A673 (cell line): ENCODE data around the gene PDE9A. TPM values are rescaled to one million over a fixed set of nuclear protein-coding genes. Genes with fewer than 3 reads are reported as not detected.
A peak's percentile ranks its signal among the peaks of the same experiment; 100 is the strongest.

Experiments
- BruUV-seq: library from RNA; stranded (reverse); fragments of 400-500 nt; replicated peaks from 2 replicates; lab custom pipeline; 2021; lab: Mats Ljungman, UMichigan
- CTCF ChIA-PET: fragments of 300-600 bp; sonication (Branson Sonifier 250); formaldehyde crosslinking; loops from one replicate; lab custom pipeline; 2022; ENCODE audit warnings: antibody characterized with exemption; lab: Charles Lee
- POLR2A ChIA-PET: fragments of 300-600 bp; sonication (Branson Sonifier 250); formaldehyde crosslinking; loops from one replicate; lab custom pipeline; 2022; ENCODE audit warnings: antibody characterized with exemption; ENCODE audit not compliant: low non-redundant PET; lab: Charles Lee
- DNase-seq: peaks from one replicate; pipeline ENCODE4 v3.0.0-alpha.2; 2015; ENCODE audit warnings: low spot score
- H3K27ac ChIP-seq: fragments of 200-600 bp; sonication (generic); 2 replicates; pipeline ENCODE4 v1.5.1; 2016; ENCODE audit warnings: mixed run types, low read depth, mild to moderate bottlenecking, mixed read lengths, antibody characterized with exemption, low read length; ENCODE audit not compliant: poor library complexity, severe bottlenecking
- H3K27me3 ChIP-seq: fragments of 200-600 bp; sonication (generic); replicated peaks from 2 replicates; pipeline ENCODE4 v1.6.1; 2017; ENCODE audit warnings: mixed run types, low read depth, mild to moderate bottlenecking, mixed read lengths, antibody characterized with exemption, low read length; ENCODE audit not compliant: insufficient read depth, poor library complexity
- H3K36me3 ChIP-seq: fragments of 200-600 bp; sonication (generic); 2 replicates; pipeline ENCODE4 v1.6.1; 2016; ENCODE audit warnings: mixed run types, mild to moderate bottlenecking, mixed read lengths, antibody characterized with exemption, low read length; ENCODE audit not compliant: insufficient read depth, poor library complexity, severe bottlenecking
- H3K4me1 ChIP-seq: fragments of 200-600 bp; sonication (generic); 2 replicates; pipeline ENCODE4 v1.6.1; 2017; ENCODE audit warnings: mixed run types, mild to moderate bottlenecking, mixed read lengths, antibody characterized with exemption, low read length; ENCODE audit not compliant: insufficient read depth, poor library complexity, severe bottlenecking
- H3K4me3 ChIP-seq: fragments of 200-600 bp; sonication (generic); 2 replicates; pipeline ENCODE4 v1.5.1; 2016; ENCODE audit warnings: low read depth, mixed run types, mild to moderate bottlenecking, mixed read lengths, low read length; ENCODE audit not compliant: poor library complexity, severe bottlenecking
- H3K9me3 ChIP-seq: fragments of 200-600 bp; sonication (generic); 2 replicates; pipeline ENCODE4 v1.6.1; 2016; ENCODE audit warnings: mixed run types, low read depth, mild to moderate bottlenecking, mixed read lengths, antibody characterized with exemption, low read length; ENCODE audit not compliant: poor library complexity, severe bottlenecking
- EZH2 ChIP-seq: fragments of 200-600 bp; sonication (generic); IDR thresholded peaks from 2 replicates; pipeline ENCODE4 v1.6.1; 2017; ENCODE audit warnings: borderline replicate concordance, low read depth, mild to moderate bottlenecking, mixed read lengths, antibody characterized with exemption, low read length; ENCODE audit not compliant: poor library complexity, severe bottlenecking
- intact Hi-C: fragments of 100-400 bp; cut with micrococcal nuclease; formaldehyde crosslinking; loops from one replicate; pipeline ENCODE4 v1.10.0; 2022; ENCODE audit not compliant: unreplicated experiment
- total RNA-seq: library from RNA; stranded (reverse); gene quantifications from 2 replicates; pipeline ENCODE4 v1.2.3, GENCODE V29; 2021
- TF ChIP-seq, protein P1 (sequence below): fragments of 300-800, 200-600 bp; sonication (generic); conservative IDR thresholded peaks from 2 replicates; pipeline ENCODE4 v1.5.1; 2017; ENCODE audit warnings: low read depth, mild to moderate bottlenecking, antibody characterized with exemption, low read length, moderate library complexity, mixed read lengths

Gene PDE9A
- total RNA-seq, 1 experiment from 2014 or later, result 14.3 TPM

- Histone ChIP-seq H3K36me3 (no peaks in the 10 kb centered on the region), H3K9me3 (no peaks in the 10 kb centered on the region), H3K27ac (no peak overlapping the region), H3K4me1 (peaks cover 15% of the 10 kb centered on the region), H3K27me3 (no peaks in the 10 kb centered on the region), H3K4me3 (no peak overlapping the region)
- BruUV-seq, result no TSS peak
- TF ChIP-seq, protein P1, sequence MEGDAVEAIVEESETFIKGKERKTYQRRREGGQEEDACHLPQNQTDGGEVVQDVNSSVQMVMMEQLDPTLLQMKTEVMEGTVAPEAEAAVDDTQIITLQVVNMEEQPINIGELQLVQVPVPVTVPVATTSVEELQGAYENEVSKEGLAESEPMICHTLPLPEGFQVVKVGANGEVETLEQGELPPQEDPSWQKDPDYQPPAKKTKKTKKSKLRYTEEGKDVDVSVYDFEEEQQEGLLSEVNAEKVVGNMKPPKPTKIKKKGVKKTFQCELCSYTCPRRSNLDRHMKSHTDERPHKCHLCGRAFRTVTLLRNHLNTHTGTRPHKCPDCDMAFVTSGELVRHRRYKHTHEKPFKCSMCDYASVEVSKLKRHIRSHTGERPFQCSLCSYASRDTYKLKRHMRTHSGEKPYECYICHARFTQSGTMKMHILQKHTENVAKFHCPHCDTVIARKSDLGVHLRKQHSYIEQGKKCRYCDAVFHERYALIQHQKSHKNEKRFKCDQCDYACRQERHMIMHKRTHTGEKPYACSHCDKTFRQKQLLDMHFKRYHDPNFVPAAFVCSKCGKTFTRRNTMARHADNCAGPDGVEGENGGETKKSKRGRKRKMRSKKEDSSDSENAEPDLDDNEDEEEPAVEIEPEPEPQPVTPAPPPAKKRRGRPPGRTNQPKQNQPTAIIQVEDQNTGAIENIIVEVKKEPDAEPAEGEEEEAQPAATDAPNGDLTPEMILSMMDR, result no peak
- no peak for TF ChIP-seq EZH2
- POLR2A ChIA-PET, result no interaction called here
- intact Hi-C loops, result no loop called here
- DNase-seq, result no peak
- CTCF ChIA-PET, result no interaction called here
Observed at GRCh38 chr21:42691901-42692559, 38.6 kb downstream of the PDE9A start.

GRCh38 chr21:42692688-42693087, 39.3 kb downstream of the PDE9A start:
- peaks cover 15% of the 10 kb centered on the region for H3K4me1 ChIP-seq
- ChIA-PET POLR2A (no interaction called here), CTCF (no interaction called here)
- intact Hi-C loops, result no loop called here
- H3K4me3 ChIP-seq, result no peak overlapping the region
- TF ChIP-seq, protein P1, result no peak
- no peak for TF ChIP-seq EZH2
- BruUV-seq, result no TSS peak
- no peaks in the 10 kb centered on the region for H3K27me3 ChIP-seq
- H3K9me3 ChIP-seq, result no peaks in the 10 kb centered on the region
- no peak for DNase-seq
- no peak overlapping the region for H3K27ac ChIP-seq
- no peaks in the 10 kb centered on the region for H3K36me3 ChIP-seq

GRCh38 chr21:42694751-42695696, 41.6 kb downstream of the PDE9A start:
- intact Hi-C loops, result no loop called here
- Histone ChIP-seq H3K27ac (peak overlapping the region; percentile 4), H3K36me3 (no peaks in the 10 kb centered on the region), H3K9me3 (no peaks in the 10 kb centered on the region), H3K27me3 (no peaks in the 10 kb centered on the region), H3K4me3 (no peak overlapping the region), H3K4me1 (peaks cover 15% of the 10 kb centered on the region)
- no TSS peak for BruUV-seq
- POLR2A ChIA-PET, result no interaction called here
- TF ChIP-seq, protein P1, result no peak
- no peak for TF ChIP-seq EZH2
- DNase-seq, result no peak
- CTCF ChIA-PET, result interaction anchor here (0.5 kb wide), 1 partner anchor 19 kb away, joined by 4 read pairs; no protein-coding TSS in a partner anchor
